K562 (cell line): ENCODE results near the gene CHERP. TPM values are rescaled to one million over a fixed set of nuclear protein-coding genes. Genes with fewer than 3 reads are reported as not detected.
A peak's percentile ranks its signal among the peaks of the same experiment; 100 is the strongest.

Experiments
- BHLHE40 ChIP-seq: IDR thresholded peaks from 2 replicates; pipeline ENCODE4 v1.6.1; 2011; ENCODE audit warnings: low read length, improper control_type of control experiment
- CHD7 ChIP-seq: fragments of 200-600 bp; sonication (generic); IDR thresholded peaks from one replicate; pipeline ENCODE4 v1.6.1; 2012; ENCODE audit warnings: mild to moderate bottlenecking, low read depth, low read length, inconsistent platforms
- EP400 ChIP-seq: fragments of 450-650 bp; IDR thresholded peaks from 2 replicates; pipeline ENCODE4 v1.6.1; 2017; ENCODE audit warnings: antibody characterized with exemption, mild to moderate bottlenecking, moderate library complexity
- FOXK2 ChIP-seq, 2 experiments: fragments of 450-650 bp; IDR thresholded peaks in 1 of 2; conservative IDR thresholded peaks in 1 of 2; 2 replicates each; pipeline ENCODE4 v1.6.1; 2016; ENCODE audit warnings: low read depth in 2 of 2, mild to moderate bottlenecking in 1 of 2
- MAFG ChIP-seq: fragments of 450-650 bp; conservative IDR thresholded peaks from 2 replicates; pipeline ENCODE4 v1.6.1; 2016; ENCODE audit warnings: missing genetic modification characterization, missing compliant biosample characterization
- PKNOX1 ChIP-seq: fragments of 450-650 bp; IDR thresholded peaks from 2 replicates; pipeline ENCODE4 v1.6.1; 2016
- RBFOX2 ChIP-seq: fragments of 200-400 bp; formaldehyde crosslinking; IDR thresholded peaks from 2 replicates; pipeline ENCODE4 v1.6.1; 2017; ENCODE audit warnings: low read depth, mild to moderate bottlenecking, low read length, moderate library complexity
- RCOR1 ChIP-seq, 2 experiments: IDR thresholded peaks; 2 replicates each; pipeline ENCODE4 v1.6.1; 2012; ENCODE audit warnings: low read depth in 2 of 2, low read length in 2 of 2, borderline replicate concordance in 1 of 2, improper control_type of control experiment in 1 of 2
- SMAD4 ChIP-seq: fragments of 250-450 bp; sonication (Bioruptor Pico); conservative IDR thresholded peaks from 2 replicates; pipeline ENCODE4 v1.8.0; 2021; ENCODE audit warnings: inconsistent platforms, mild to moderate bottlenecking, moderate library complexity
- polyA plus RNA-seq, 8 experiments: library from polyadenylated mRNA; depleted of rRNA in 4 of 8; stranded (reverse) in 5 of 8; unstranded in 3 of 8; fragments of >200 nt; fragmentation: Nextera tagmentation in 2 of 8; fragmentation: Illumina TruSeq in 1 of 8; extraction: Ambion mirVana in 2 of 8; extraction: Trizol in 1 of 8; gene quantifications; 2 replicates each; pipeline versions ENCODE4 v1.2.1 to v1.2.3, GENCODE V29; 2011 to 2014; ENCODE audit warnings: inconsistent platforms in 1 of 8, missing spikeins in 1 of 8
- total RNA-seq, 7 experiments: library from RNA; depleted of rRNA in 6 of 7; stranded (reverse); fragments of >200 nt in 6 of 7; fragmentation: Illumina TruSeq in 2 of 7; extraction: Trizol in 2 of 7; gene quantifications; 2 replicates each; pipeline versions ENCODE4 v1.2.1 to v1.2.3, GENCODE V29; 2011 to 2021; ENCODE audit warnings: low replicate concordance in 1 of 7
- TF ChIP-seq, protein P1 (sequence below), 2 experiments: IDR thresholded peaks; 2 replicates each; pipeline ENCODE4 v1.6.1; 2011; ENCODE audit warnings: borderline replicate concordance in 1 of 2, control low read depth in 1 of 2, low read depth in 1 of 2, low read length in 1 of 2, mild to moderate bottlenecking in 1 of 2, mixed read lengths in 1 of 2, moderate library complexity in 1 of 2; ENCODE audit not compliant: insufficient read depth in 1 of 2, insufficient read length in 1 of 2, poor library complexity in 1 of 2, severe bottlenecking in 1 of 2; ENCODE audit errors: extremely low read depth in 1 of 2

The CHERP gene
- total and polyA plus RNA-seq, 9 of the 15 experiments (the other 6 are each of a cell fraction or from before 2014, with no cell fraction given): 0.60 to 85.1 (median 7.8) TPM

DNA sequence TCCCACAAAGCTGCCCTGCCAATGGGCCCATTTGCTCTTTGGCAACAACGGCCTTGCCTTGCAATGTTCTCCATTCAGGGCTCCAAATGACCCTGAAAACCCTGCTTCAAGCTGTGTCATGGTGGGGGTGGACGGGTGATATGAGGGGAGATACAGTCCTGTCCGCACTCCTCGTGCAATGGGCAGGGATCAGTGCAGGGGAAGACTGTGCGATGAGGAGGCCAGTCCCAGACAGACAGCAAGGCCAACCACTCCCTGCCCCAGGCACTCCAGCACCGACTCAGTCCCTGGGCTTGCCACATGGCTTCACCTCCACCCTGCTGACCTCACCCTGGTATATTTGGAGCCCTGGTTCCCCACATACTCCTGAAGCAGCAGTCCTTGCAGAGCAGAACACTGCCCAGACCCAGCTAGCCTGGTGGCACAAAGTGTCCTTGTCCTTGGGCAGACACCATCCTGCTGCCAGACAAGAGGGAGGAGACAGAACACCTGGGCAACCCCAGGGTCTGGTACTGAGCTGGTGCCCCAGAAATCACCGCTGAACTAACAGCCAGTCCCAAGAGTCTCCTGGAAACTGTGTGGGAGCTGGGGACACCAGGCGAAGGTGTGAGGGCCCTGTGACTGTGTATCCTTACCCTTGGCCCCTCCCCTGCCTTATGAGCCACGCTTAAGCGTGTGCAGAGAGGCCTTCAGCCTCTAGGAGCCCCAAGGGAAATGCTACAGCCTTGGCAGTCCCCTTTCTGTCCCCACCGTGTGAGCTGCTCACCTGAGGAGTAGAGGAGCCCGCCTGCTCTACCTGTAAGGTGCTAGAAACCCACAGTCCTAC lies 39.1 kb upstream of the CHERP start (continued):
- TF ChIP-seq CHD7 (no peak), EP400 (peak; percentile 71), RBFOX2 (0 out of 2 replicates have a peak, but pooled peaks have one; percentile 27), SMAD4 (CRISPR knock-in tag) (peak; percentile 61; the same call in 1 of the 2 replicates), BHLHE40 (peak; percentile 76), RCOR1 (IDR thresholded peaks at IDR 0.05; ENCODE audit: borderline replicate concordance in 1 of 2, low read depth in 2 of 2, low read length in 2 of 2) (0 out of 4 replicates have a peak, but pooled peaks of 1 of the 2 experiments have one; percentile 3), MAFG (tag) (peak; percentile 76), PKNOX1 (peak; percentile 89), FOXK2 (conservative IDR thresholded peaks at IDR 0.05 in 1 of 2, IDR thresholded peaks at IDR 0.05 in 1 of 2; ENCODE audit: low read depth in 2 of 2) (0 out of 4 replicates have a peak, but pooled peaks of 1 of the 2 experiments have one; percentile 27)
- TF ChIP-seq, protein P1, sequence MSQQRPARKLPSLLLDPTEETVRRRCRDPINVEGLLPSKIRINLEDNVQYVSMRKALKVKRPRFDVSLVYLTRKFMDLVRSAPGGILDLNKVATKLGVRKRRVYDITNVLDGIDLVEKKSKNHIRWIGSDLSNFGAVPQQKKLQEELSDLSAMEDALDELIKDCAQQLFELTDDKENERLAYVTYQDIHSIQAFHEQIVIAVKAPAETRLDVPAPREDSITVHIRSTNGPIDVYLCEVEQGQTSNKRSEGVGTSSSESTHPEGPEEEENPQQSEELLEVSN (IDR thresholded peaks at IDR 0.05; ENCODE audit: borderline replicate concordance in 1 of 2, extremely low read depth in 1 of 2, insufficient read depth in 1 of 2, insufficient read length in 1 of 2, low read depth in 1 of 2, low read length in 1 of 2, poor library complexity in 1 of 2, severe bottlenecking in 1 of 2): peak; percentile 29 to 60
